ENCODE data around the gene SDF4.

SDF4 gene

GRCh38 chr1:1273209-1273511 is 41.4 kb upstream of the SDF4 start:
- TF ChIP-seq FOXM1 (IDR thresholded peaks at IDR 0.05; ENCODE audit: borderline replicate concordance, low read depth) (no peak), EP300 (IDR thresholded peaks at IDR 0.05; ENCODE audit: borderline replicate concordance) (no peak), CREB1 (IDR thresholded peaks at IDR 0.05; ENCODE audit: low read depth) (no peak), TCF12 (IDR thresholded peaks at IDR 0.05; ENCODE audit: low read depth) (no peak), NFIC (IDR thresholded peaks at IDR 0.05) (no peak), TEAD4 (IDR thresholded peaks at IDR 0.05) (no peak), CEBPB (IDR thresholded peaks at IDR 0.05) (no peak), RAD21 (IDR thresholded peaks at IDR 0.05; ENCODE audit: low read depth) (no peak), TAF1 (IDR thresholded peaks at IDR 0.05; ENCODE audit: low read depth) (no peak), EGR1 (IDR thresholded peaks at IDR 0.05) (no peak), YY1 (IDR thresholded peaks at IDR 0.05; ENCODE audit: low read depth) (no peak), ZBTB7A (IDR thresholded peaks at IDR 0.05; ENCODE audit: low read depth) (no peak)
- TF ChIP-seq, protein P1, sequence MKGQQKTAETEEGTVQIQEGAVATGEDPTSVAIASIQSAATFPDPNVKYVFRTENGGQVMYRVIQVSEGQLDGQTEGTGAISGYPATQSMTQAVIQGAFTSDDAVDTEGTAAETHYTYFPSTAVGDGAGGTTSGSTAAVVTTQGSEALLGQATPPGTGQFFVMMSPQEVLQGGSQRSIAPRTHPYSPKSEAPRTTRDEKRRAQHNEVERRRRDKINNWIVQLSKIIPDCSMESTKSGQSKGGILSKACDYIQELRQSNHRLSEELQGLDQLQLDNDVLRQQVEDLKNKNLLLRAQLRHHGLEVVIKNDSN (IDR thresholded peaks at IDR 0.05), result no peak
- TF ChIP-seq, protein P2, sequence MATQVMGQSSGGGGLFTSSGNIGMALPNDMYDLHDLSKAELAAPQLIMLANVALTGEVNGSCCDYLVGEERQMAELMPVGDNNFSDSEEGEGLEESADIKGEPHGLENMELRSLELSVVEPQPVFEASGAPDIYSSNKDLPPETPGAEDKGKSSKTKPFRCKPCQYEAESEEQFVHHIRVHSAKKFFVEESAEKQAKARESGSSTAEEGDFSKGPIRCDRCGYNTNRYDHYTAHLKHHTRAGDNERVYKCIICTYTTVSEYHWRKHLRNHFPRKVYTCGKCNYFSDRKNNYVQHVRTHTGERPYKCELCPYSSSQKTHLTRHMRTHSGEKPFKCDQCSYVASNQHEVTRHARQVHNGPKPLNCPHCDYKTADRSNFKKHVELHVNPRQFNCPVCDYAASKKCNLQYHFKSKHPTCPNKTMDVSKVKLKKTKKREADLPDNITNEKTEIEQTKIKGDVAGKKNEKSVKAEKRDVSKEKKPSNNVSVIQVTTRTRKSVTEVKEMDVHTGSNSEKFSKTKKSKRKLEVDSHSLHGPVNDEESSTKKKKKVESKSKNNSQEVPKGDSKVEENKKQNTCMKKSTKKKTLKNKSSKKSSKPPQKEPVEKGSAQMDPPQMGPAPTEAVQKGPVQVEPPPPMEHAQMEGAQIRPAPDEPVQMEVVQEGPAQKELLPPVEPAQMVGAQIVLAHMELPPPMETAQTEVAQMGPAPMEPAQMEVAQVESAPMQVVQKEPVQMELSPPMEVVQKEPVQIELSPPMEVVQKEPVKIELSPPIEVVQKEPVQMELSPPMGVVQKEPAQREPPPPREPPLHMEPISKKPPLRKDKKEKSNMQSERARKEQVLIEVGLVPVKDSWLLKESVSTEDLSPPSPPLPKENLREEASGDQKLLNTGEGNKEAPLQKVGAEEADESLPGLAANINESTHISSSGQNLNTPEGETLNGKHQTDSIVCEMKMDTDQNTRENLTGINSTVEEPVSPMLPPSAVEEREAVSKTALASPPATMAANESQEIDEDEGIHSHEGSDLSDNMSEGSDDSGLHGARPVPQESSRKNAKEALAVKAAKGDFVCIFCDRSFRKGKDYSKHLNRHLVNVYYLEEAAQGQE (IDR thresholded peaks at IDR 0.05; ENCODE audit: low read depth), result no peak
- TF ChIP-seq, protein P3, sequence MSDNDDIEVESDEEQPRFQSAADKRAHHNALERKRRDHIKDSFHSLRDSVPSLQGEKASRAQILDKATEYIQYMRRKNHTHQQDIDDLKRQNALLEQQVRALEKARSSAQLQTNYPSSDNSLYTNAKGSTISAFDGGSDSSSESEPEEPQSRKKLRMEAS (IDR thresholded peaks at IDR 0.05), result no peak

- TF ChIP-seq, protein P3 (IDR thresholded peaks at IDR 0.05), result peak; percentile 21; the same call in 1 of the 2 replicates
- TF ChIP-seq CEBPB (IDR thresholded peaks at IDR 0.05), result no peak
- no peak for TF ChIP-seq TEAD4 (IDR thresholded peaks at IDR 0.05)
These were observed 40.8 kb upstream of the SDF4 start for GRCh38 chr1:1272341-1273208.

- no peak for TF ChIP-seq RAD21 (IDR thresholded peaks at IDR 0.05; ENCODE audit: low read depth)
- no peak for TF ChIP-seq ZBTB7A (IDR thresholded peaks at IDR 0.05; ENCODE audit: low read depth)
- no peak for TF ChIP-seq TCF12 (IDR thresholded peaks at IDR 0.05; ENCODE audit: low read depth)
- TF ChIP-seq TAF1 (IDR thresholded peaks at IDR 0.05; ENCODE audit: low read depth), result no peak
- TF ChIP-seq EP300 (IDR thresholded peaks at IDR 0.05; ENCODE audit: borderline replicate concordance), result no peak
- TF ChIP-seq, protein P3 (IDR thresholded peaks at IDR 0.05), result no peak
- no peak for TF ChIP-seq CREB1 (IDR thresholded peaks at IDR 0.05; ENCODE audit: low read depth)
- TF ChIP-seq, protein P2 (IDR thresholded peaks at IDR 0.05; ENCODE audit: low read depth), result no peak
- TF ChIP-seq TEAD4 (IDR thresholded peaks at IDR 0.05), result no peak
- no peak for TF ChIP-seq EGR1 (IDR thresholded peaks at IDR 0.05)
- TF ChIP-seq YY1 (IDR thresholded peaks at IDR 0.05; ENCODE audit: low read depth), result no peak
- no peak for TF ChIP-seq FOXM1 (IDR thresholded peaks at IDR 0.05; ENCODE audit: borderline replicate concordance, low read depth)
- TF ChIP-seq CEBPB (IDR thresholded peaks at IDR 0.05), result no peak
These were observed 39.0 kb upstream of the SDF4 start for GRCh38 chr1:1270813-1271212.

- TF ChIP-seq, protein P2 (IDR thresholded peaks at IDR 0.05; ENCODE audit: low read depth), result no peak
These were observed 36.5 kb upstream of the SDF4 start for GRCh38 chr1:1268284-1268682.

All from Ishikawa (cell line).